Measurements from ENCODE around the gene VSIG4.

VSIG4 gene

DNA sequence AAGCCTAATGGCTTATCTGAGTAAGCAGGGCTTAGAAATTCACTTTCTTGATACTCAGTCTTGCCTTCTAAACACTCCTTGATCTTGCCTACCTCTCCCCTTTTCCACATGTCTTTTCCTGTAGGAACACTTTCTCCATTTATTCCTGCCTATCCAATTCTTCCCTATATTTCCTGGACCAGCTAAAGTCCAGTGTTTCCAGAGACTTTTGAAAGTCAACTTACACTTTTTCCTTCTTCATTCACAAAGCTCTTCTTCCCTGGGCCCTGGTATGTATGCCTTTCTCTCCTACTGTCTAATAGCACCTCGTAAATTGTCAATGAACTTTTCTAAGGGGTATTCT, 20.6 kb downstream of the VSIG4 start:
- no peak overlapping the region for H3K4me3 ChIP-seq (replicated peaks; ENCODE audit: insufficient read depth, low read length)
- H3K27ac ChIP-seq (replicated peaks): peak overlapping the region; percentile 100
- H3K27me3 ChIP-seq (ENCODE audit: insufficient read depth, poor library complexity, severe bottlenecking): no peaks in the 10 kb centered on the region
- DNase-seq (ENCODE audit: low read depth in 1 of 2, low spot score in 1 of 2): no peak
- no peak for TF ChIP-seq GABPA (IDR thresholded peaks at IDR 0.05; ENCODE audit: low read depth)
- TF ChIP-seq POLR2AphosphoS5 (IDR thresholded peaks at IDR 0.05; ENCODE audit: low read depth): no peak
- TF ChIP-seq, protein P1, sequence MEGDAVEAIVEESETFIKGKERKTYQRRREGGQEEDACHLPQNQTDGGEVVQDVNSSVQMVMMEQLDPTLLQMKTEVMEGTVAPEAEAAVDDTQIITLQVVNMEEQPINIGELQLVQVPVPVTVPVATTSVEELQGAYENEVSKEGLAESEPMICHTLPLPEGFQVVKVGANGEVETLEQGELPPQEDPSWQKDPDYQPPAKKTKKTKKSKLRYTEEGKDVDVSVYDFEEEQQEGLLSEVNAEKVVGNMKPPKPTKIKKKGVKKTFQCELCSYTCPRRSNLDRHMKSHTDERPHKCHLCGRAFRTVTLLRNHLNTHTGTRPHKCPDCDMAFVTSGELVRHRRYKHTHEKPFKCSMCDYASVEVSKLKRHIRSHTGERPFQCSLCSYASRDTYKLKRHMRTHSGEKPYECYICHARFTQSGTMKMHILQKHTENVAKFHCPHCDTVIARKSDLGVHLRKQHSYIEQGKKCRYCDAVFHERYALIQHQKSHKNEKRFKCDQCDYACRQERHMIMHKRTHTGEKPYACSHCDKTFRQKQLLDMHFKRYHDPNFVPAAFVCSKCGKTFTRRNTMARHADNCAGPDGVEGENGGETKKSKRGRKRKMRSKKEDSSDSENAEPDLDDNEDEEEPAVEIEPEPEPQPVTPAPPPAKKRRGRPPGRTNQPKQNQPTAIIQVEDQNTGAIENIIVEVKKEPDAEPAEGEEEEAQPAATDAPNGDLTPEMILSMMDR (IDR thresholded peaks at IDR 0.05; ENCODE audit: insufficient read depth, low read length): no peak
- TF ChIP-seq, protein P2, sequence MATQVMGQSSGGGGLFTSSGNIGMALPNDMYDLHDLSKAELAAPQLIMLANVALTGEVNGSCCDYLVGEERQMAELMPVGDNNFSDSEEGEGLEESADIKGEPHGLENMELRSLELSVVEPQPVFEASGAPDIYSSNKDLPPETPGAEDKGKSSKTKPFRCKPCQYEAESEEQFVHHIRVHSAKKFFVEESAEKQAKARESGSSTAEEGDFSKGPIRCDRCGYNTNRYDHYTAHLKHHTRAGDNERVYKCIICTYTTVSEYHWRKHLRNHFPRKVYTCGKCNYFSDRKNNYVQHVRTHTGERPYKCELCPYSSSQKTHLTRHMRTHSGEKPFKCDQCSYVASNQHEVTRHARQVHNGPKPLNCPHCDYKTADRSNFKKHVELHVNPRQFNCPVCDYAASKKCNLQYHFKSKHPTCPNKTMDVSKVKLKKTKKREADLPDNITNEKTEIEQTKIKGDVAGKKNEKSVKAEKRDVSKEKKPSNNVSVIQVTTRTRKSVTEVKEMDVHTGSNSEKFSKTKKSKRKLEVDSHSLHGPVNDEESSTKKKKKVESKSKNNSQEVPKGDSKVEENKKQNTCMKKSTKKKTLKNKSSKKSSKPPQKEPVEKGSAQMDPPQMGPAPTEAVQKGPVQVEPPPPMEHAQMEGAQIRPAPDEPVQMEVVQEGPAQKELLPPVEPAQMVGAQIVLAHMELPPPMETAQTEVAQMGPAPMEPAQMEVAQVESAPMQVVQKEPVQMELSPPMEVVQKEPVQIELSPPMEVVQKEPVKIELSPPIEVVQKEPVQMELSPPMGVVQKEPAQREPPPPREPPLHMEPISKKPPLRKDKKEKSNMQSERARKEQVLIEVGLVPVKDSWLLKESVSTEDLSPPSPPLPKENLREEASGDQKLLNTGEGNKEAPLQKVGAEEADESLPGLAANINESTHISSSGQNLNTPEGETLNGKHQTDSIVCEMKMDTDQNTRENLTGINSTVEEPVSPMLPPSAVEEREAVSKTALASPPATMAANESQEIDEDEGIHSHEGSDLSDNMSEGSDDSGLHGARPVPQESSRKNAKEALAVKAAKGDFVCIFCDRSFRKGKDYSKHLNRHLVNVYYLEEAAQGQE (IDR thresholded peaks at IDR 0.05; ENCODE audit: insufficient replicate concordance, low read depth): no peak
- no peak for TF ChIP-seq SPI1 (IDR thresholded peaks at IDR 0.05; ENCODE audit: borderline replicate concordance, low read depth)

DNA sequence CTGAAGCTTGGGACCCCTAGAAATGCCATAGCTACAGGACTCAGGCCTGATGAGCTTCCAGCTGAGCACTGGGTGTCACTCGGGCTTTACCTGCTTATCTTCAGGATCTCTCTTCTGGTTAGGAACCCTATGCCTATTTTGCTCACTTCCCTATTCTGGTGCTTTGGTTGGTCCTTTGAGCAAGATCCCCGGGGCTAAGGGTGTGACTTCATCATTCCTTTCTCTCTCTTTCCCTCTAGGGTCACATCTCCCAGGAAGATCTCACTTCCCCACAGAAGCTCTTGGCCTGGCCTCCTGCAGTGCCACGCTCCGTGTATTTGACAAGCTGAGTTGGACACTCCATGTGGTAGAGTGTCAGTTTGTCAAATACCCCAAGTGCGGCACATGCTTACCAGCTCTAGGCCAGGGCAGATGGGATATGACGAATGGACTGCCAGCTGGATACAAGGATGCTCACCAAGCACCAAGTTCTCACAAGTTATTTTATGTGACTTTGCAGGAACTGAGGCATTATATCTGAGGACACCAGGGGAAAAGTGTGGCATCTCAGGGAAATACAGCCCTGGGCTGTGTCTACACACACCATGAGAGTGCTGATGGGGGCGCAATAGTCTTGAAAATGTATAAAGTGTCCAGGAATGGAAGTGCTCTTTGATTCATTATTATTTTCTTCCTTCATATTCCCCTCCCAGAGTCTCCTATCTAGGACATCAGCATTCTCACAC, 21.1 kb downstream of the VSIG4 start:
- TF ChIP-seq SPI1 (IDR thresholded peaks at IDR 0.05; ENCODE audit: borderline replicate concordance, low read depth): peak; percentile 85
- TF ChIP-seq, protein P2 (IDR thresholded peaks at IDR 0.05; ENCODE audit: insufficient replicate concordance, low read depth): no peak
- TF ChIP-seq, protein P1 (IDR thresholded peaks at IDR 0.05; ENCODE audit: insufficient read depth, low read length): no peak
- no peak for TF ChIP-seq GABPA (IDR thresholded peaks at IDR 0.05; ENCODE audit: low read depth)
- TF ChIP-seq POLR2AphosphoS5 (IDR thresholded peaks at IDR 0.05; ENCODE audit: low read depth): peak; percentile 84
- Histone ChIP-seq H3K27me3 (ENCODE audit: insufficient read depth, poor library complexity, severe bottlenecking) (no peaks in the 10 kb centered on the region), H3K4me3 (replicated peaks; ENCODE audit: insufficient read depth, low read length) (no peak overlapping the region), H3K27ac (replicated peaks) (peak overlapping the region; percentile 100)
- DNase-seq (ENCODE audit: low read depth in 1 of 2, low spot score in 1 of 2): peak in 1 of 2 experiments; percentile 74

DNA sequence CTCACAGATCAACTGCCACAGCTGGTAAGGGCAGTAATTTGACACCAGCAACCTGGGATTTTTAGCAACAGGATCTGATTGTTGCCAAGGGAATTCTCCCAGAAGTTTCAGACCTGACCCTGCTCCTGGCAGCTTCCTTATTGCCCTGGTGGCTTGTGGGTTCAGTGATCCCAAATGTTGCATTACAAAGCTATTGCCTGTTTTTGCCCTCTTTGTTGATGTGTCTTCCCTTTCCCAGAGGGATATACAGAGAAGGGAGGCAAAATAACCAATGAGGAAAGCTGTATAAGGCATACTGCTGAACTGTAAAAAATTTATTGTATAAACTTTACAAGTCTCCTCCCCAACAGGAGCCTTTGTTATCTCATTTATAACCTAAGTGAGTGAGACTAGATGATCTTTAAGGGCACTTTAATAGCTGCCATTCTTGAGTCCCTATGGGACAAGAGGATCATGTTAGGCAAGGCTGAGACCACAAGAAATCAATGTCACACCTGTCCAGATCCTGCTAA, 22.2 kb downstream of the VSIG4 start:
- TF ChIP-seq, protein P2 (IDR thresholded peaks at IDR 0.05; ENCODE audit: insufficient replicate concordance, low read depth): no peak
- no peak for TF ChIP-seq SPI1 (IDR thresholded peaks at IDR 0.05; ENCODE audit: borderline replicate concordance, low read depth)
- peak overlapping the region; percentile 100 for H3K27ac ChIP-seq (replicated peaks)
- DNase-seq (ENCODE audit: low read depth in 1 of 2, low spot score in 1 of 2): peak in 1 of 2 experiments; percentile 17
- peak overlapping the region; percentile 26 for H3K4me3 ChIP-seq (replicated peaks; ENCODE audit: insufficient read depth, low read length)
- no peaks in the 10 kb centered on the region for H3K27me3 ChIP-seq (ENCODE audit: insufficient read depth, poor library complexity, severe bottlenecking)
